ENCODE results near the gene SLN. TPM values are rescaled to one million over a fixed set of nuclear protein-coding genes. Genes with fewer than 3 reads are reported as not detected.

SLN gene
- total RNA-seq, 4 donors from 2014 or later = 0.96 TPM; not detected in 3

DNA sequence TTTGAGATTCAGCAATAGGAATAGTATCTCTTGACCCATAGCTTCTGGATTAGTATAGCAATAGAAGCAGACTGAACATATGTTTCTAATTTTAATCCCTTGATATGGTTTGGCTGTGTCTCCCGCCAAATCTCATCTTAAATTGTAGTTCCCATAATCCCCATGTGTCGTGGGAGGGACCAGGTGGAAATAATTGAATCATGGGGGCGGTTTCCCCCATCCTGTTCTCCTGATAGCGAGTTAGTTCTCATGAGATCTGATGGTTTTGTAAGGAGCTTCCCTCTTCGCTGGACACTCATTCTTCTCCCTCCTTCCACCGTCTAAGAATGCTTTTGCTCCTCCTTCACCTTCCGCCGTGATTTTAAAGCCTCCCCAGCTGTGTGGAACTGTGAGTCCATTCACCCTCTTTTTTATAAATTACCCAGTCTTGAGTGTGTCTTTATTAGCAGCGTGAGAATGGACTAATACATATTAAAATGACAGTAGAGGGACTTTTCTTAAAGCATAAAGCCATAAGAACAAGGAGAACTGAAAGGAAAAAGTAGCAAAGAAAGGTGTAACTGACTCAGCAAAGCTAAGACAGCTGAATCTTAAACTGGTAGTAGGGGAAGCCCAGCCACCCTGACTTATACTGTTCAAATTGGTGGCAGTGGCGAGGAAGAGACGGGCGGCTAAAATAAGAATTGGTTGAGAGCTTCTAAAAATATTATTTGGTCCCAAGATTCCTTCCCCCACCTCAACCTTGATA is 20.3 kb upstream of the SLN start:
- no peak for DNase-seq
- no peak for TF ChIP-seq EP300 (IDR thresholded peaks at IDR 0.05; ENCODE audit: low read depth)
- TF ChIP-seq, protein P1, sequence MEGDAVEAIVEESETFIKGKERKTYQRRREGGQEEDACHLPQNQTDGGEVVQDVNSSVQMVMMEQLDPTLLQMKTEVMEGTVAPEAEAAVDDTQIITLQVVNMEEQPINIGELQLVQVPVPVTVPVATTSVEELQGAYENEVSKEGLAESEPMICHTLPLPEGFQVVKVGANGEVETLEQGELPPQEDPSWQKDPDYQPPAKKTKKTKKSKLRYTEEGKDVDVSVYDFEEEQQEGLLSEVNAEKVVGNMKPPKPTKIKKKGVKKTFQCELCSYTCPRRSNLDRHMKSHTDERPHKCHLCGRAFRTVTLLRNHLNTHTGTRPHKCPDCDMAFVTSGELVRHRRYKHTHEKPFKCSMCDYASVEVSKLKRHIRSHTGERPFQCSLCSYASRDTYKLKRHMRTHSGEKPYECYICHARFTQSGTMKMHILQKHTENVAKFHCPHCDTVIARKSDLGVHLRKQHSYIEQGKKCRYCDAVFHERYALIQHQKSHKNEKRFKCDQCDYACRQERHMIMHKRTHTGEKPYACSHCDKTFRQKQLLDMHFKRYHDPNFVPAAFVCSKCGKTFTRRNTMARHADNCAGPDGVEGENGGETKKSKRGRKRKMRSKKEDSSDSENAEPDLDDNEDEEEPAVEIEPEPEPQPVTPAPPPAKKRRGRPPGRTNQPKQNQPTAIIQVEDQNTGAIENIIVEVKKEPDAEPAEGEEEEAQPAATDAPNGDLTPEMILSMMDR (IDR thresholded peaks at IDR 0.05) = no peak
- no peak for TF ChIP-seq POLR2A (IDR thresholded peaks at IDR 0.05)
- no peak for TF ChIP-seq POLR2AphosphoS5 (IDR thresholded peaks at IDR 0.05)
- intact Hi-C loops (cut with DNase I; ENCODE audit: low total_unique reads) = no loop called here
- Histone ChIP-seq H3K27ac (no peak overlapping the region), H3K27me3 (no peaks in the 10 kb centered on the region), H3K9me3 (no peaks in the 10 kb centered on the region), H3K36me3 (no peaks in the 10 kb centered on the region), H3K4me1 (no peaks in the 10 kb centered on the region), H3K4me3 (no peak overlapping the region)
- 75 to 76% methylated on average over 11 to 12 of the region's 12 CpGs for WGBS, 2 donors (ENCODE audit: low coverage in 1 of 2)
- in situ Hi-C loops (cut with MboI; ENCODE audit: low pct_ligation_motif_present in 1 of 4, low pct_unique_long_range_greater_than_20kb in 1 of 4, low sequenced_read_pairs in 3 of 4) = no loop called here

DNA sequence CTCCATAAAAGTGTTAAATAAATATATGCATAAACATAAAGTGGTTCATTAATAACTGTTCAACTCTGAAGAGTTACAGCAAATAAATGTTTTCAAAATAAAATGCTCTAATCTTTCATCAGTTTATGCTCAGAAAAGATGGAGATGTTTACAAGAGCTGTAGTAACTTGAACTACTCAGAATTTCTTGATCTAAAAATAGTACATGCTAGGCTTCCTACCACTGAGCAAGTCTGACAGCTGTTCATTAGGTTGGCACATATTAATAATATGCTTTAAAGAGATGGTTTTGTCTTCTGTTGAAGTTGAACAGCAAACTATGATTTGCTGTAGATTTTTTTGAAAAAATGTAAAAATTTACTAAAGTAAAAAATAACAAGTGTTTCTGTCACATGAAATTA is 10.8 kb upstream of the SLN start:
- in situ Hi-C loops (cut with MboI; ENCODE audit: low pct_ligation_motif_present in 1 of 4, low pct_unique_long_range_greater_than_20kb in 1 of 4, low sequenced_read_pairs in 3 of 4) (no loop called here), intact Hi-C loops (cut with DNase I; ENCODE audit: low total_unique reads) (no loop called here)
- no peak overlapping the region for H3K4me3 ChIP-seq
- no peaks in the 10 kb centered on the region for H3K9me3 ChIP-seq
- H3K27ac ChIP-seq = no peak overlapping the region
- peaks cover 5% of the 10 kb centered on the region for H3K27me3 ChIP-seq
- DNase-seq = no peak
- no peak for TF ChIP-seq POLR2A (IDR thresholded peaks at IDR 0.05)
- TF ChIP-seq, protein P1 (IDR thresholded peaks at IDR 0.05) = no peak
- no peak for TF ChIP-seq POLR2AphosphoS5 (IDR thresholded peaks at IDR 0.05)
- no peak for TF ChIP-seq EP300 (IDR thresholded peaks at IDR 0.05; ENCODE audit: low read depth)
- no peaks in the 10 kb centered on the region for H3K36me3 ChIP-seq
- H3K4me1 ChIP-seq = no peaks in the 10 kb centered on the region

DNA sequence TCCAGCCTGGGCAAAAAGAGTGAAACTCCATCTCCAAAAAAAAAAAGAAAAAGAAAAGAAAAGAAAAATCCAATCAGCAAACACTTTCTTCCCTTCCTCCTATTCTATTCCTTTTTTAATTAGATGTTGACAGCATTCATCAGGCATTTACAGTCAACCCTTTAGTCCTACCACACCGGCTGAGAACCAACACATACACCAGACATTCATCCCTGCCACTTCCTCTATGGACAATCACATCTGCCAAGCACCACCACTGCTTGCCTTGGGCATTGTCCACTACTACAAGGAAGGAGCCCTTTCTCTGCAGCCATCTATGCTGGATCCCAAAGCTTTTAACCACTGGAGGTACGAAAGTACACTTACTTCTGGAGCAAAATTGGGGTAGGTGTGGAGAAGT is 9.4 kb upstream of the SLN start:
- Histone ChIP-seq H3K4me3 (no peak overlapping the region), H3K36me3 (no peaks in the 10 kb centered on the region), H3K27me3 (peaks cover 2% of the 10 kb centered on the region), H3K27ac (no peak overlapping the region), H3K4me1 (no peaks in the 10 kb centered on the region), H3K9me3 (no peaks in the 10 kb centered on the region)
- no peak for DNase-seq
- intact Hi-C loops (cut with DNase I; ENCODE audit: low total_unique reads) = no loop called here
- in situ Hi-C loops (cut with MboI; ENCODE audit: low pct_ligation_motif_present in 1 of 4, low pct_unique_long_range_greater_than_20kb in 1 of 4, low sequenced_read_pairs in 3 of 4) = no loop called here
- 80 to 83% methylated on average over 2 of the region's 2 CpGs for WGBS, 2 donors (ENCODE audit: low coverage in 1 of 2)
- TF ChIP-seq, protein P1 (IDR thresholded peaks at IDR 0.05) = no peak
- TF ChIP-seq POLR2A (IDR thresholded peaks at IDR 0.05) (no peak), POLR2AphosphoS5 (IDR thresholded peaks at IDR 0.05) (no peak), EP300 (IDR thresholded peaks at IDR 0.05; ENCODE audit: low read depth) (no peak)

DNA sequence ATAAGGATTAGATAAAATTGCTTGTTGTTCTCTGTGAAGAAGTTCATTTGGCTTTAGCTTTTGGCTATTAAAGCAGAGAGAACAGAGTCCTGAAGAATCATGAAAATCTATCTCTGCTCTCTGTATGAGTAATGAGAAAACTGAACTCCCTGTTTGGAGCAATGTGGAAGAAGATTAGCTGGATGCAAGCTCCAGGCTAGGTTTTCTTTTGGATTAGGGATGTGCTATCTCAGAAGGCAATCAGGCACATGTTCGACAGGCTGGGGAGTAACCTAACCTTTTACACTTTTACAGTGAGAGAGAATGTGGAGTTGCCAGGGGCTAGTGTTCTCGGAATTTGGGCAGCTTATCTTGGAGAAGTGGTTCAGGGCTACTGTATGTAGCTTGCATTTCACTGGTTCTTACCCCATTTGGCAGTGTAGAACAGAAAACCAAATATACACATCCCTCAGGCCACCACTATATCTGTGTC is 8.5 kb upstream of the SLN start:
- intact Hi-C loops (cut with DNase I; ENCODE audit: low total_unique reads) (no loop called here), in situ Hi-C loops (cut with MboI; ENCODE audit: low pct_ligation_motif_present in 1 of 4, low pct_unique_long_range_greater_than_20kb in 1 of 4, low sequenced_read_pairs in 3 of 4) (no loop called here)
- TF ChIP-seq, protein P1 (IDR thresholded peaks at IDR 0.05) = no peak
- TF ChIP-seq POLR2A (IDR thresholded peaks at IDR 0.05) = no peak
- no peak overlapping the region for H3K4me3 ChIP-seq
- H3K27me3 ChIP-seq = no peaks in the 10 kb centered on the region
- 42 to 52% methylated on average over 2 of the region's 2 CpGs for WGBS, 2 donors (ENCODE audit: low coverage in 1 of 2)
- no peak overlapping the region for H3K27ac ChIP-seq
- no peak for DNase-seq
- no peaks in the 10 kb centered on the region for H3K36me3 ChIP-seq
- H3K9me3 ChIP-seq = no peaks in the 10 kb centered on the region
- H3K4me1 ChIP-seq = no peaks in the 10 kb centered on the region
